ENCODE data around the gene STUM.

Gene STUM

DNA sequence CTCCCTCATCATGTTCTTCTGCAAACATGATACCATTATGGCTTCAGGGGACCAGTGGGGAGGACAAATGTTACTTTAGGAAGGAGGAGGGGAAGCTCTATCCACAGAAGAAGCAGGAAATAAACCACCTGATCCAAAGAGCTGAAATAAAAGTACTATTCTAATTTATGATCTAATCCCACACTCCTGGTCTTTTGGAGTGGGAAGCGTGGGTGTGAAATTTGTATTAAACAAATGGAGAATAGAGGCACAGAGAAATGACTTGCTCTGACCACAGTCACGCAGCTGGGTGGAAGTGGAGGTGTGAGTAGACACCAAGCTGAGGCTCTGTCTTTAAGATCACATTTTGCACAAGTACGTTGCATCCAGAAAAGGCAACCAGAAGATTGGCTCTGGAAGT lies 14.5 kb upstream of the STUM start:
- Histone ChIP-seq H3K27ac (no peak overlapping the region), H3K4me3 (no peak overlapping the region)
- TF ChIP-seq, protein P1, sequence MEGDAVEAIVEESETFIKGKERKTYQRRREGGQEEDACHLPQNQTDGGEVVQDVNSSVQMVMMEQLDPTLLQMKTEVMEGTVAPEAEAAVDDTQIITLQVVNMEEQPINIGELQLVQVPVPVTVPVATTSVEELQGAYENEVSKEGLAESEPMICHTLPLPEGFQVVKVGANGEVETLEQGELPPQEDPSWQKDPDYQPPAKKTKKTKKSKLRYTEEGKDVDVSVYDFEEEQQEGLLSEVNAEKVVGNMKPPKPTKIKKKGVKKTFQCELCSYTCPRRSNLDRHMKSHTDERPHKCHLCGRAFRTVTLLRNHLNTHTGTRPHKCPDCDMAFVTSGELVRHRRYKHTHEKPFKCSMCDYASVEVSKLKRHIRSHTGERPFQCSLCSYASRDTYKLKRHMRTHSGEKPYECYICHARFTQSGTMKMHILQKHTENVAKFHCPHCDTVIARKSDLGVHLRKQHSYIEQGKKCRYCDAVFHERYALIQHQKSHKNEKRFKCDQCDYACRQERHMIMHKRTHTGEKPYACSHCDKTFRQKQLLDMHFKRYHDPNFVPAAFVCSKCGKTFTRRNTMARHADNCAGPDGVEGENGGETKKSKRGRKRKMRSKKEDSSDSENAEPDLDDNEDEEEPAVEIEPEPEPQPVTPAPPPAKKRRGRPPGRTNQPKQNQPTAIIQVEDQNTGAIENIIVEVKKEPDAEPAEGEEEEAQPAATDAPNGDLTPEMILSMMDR (IDR thresholded peaks at IDR 0.05), result no peak
- no peak for DNase-seq (ENCODE audit: low spot score)

- no peak overlapping the region for H3K27ac ChIP-seq
- H3K4me3 ChIP-seq, result no peak overlapping the region
- TF ChIP-seq, protein P1 (IDR thresholded peaks at IDR 0.05), result no peak
- no peak for DNase-seq (ENCODE audit: low spot score)
Measured at GRCh38 chr1:226534645-226535044, 13.9 kb upstream of the STUM start.

DNA sequence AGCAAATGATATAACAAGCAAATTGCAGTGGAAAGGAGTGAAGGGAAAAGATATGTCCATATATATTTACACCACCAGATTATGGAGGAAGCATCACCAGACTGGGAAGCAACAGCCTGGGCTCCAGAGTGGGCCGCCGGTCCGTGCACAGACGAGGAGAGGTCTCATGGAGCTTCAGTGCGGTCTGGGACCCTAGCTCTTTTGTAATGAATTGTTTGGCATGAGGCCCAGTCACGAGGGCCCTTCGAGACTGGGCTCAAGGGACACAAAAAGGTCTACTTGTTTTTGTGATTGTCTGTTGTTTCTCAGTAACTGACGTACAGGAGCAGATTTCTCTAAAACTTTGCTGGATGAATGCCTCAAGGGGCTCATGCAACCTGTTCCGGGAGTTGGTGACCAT lies 12.9 kb upstream of the STUM start:
- H3K4me3 ChIP-seq, result no peak overlapping the region
- TF ChIP-seq, protein P1 (IDR thresholded peaks at IDR 0.05), result no peak
- DNase-seq (ENCODE audit: low spot score), result no peak
- no peak overlapping the region for H3K27ac ChIP-seq

GRCh38 chr1:226541231-226541630 lies 7.3 kb upstream of the STUM start:
- Histone ChIP-seq H3K27ac (no peak overlapping the region), H3K4me3 (no peak overlapping the region)
- TF ChIP-seq, protein P1 (IDR thresholded peaks at IDR 0.05), result no peak
- DNase-seq (ENCODE audit: low spot score), result no peak

- DNase-seq (ENCODE audit: low spot score), result no peak
- Histone ChIP-seq H3K4me3 (no peak overlapping the region), H3K27ac (no peak overlapping the region)
- TF ChIP-seq, protein P1 (IDR thresholded peaks at IDR 0.05), result no peak
Measured at GRCh38 chr1:226541631-226542622, 6.6 kb upstream of the STUM start.

DNA sequence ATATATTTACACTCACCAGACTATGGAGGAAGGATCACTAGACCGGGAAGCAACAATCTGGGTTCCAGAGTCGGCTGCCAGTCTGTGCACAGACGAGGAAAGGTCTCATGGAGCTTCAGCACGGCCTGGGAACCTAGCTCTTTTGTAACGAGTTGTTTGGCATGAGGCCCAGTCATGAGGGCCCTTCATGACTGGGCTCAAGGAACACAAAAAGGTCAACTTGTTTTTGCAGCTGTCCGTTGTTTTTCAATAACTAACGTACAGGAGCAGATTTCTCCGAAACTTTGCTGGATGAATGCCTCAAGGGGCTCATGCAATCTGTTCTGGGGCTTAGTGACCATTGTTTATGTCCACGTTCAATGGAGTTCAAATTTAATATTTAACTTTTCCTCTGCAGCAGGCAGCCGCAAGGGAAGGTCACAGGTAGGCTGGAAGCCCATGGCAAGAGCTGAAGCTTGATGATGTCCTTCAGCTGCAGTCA lies 5.9 kb upstream of the STUM start:
- TF ChIP-seq, protein P1 (IDR thresholded peaks at IDR 0.05), result no peak
- no peak for DNase-seq (ENCODE audit: low spot score)
- Histone ChIP-seq H3K27ac (no peak overlapping the region), H3K4me3 (no peak overlapping the region)

All from coronary artery (tissue), 2 donors.